HTERT RPE-1 (cell line): ENCODE measurements around the gene IFNL4.

Experiments
- in situ Hi-C: fragments of 300-500 bp; cut with MboI; formaldehyde crosslinking; loops from 4 replicates; pipeline ENCODE4 v1.14.3; 2020; ENCODE audit warnings: low sequenced_read_pairs

IFNL4 gene

DNA sequence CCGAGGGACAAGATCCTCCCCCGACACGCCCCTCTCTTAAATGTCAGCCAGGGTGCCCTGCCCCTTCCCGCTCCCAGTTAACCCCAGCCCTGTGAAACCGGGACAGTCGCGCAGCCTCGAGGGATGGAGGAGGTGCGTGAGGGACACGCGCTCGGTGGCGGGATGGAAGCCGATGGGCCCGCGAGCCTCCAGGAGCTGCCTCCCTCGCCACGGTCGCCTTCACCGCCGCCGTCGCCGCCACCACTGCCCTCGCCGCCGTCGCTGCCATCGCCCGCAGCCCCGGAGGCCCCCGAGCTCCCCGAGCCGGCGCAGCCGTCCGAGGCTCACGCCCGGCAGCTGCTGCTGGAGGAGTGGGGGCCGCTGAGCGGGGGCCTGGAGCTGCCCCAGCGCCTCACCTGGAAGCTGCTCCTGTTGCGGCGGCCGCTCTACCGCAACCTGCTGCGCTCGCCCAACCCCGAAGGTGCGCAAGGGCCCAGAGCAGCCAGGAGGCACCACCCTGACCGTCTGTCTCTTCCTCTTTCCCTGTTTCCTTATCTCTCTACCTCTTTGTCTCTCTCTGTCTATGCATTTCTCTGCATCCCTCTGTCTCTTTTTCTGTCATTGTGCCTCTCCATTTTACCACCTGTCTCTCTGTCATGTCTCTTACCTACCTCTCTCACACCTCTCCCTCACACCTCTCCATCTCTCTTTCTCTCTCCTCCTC is 51.6 kb downstream of the IFNL4 start, which contains the start of gene NCCRP1:
Gene NCCRP1 (plus strand): TSS at position 105 of the 703 bp plus-strand sequence. CDS start 19 bp downstream, at position 124.
- in situ Hi-C loops, result no loop called here

DNA sequence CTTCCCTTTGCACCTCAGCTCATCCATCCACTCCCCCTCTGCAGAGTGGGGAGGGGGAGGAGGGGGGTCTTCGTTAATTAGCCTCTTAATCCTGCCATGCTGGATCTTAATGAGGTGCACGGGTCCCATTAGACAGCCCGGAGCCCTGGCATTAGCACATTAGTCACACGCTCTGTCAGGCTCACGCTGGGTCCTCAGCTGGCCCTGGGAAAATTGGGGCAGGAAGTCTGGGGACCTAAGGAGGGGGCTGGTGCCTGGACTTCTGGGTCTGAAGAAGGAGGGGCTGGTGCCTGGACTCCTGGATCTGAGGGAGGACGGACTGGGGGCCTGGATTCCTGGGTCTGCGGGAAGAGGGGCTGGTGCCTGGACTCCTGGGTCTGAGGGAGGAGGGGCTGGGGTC is 52.3 kb downstream of the IFNL4 start:
- in situ Hi-C loops, result no loop called here
